Measurements from ENCODE around the gene AXDND1. TPM values are rescaled to one million over a fixed set of nuclear protein-coding genes. Genes with fewer than 3 reads are reported as not detected.

AXDND1 gene
- polyA plus RNA-seq, 1 donor (not counting 4 experiments of a cell fraction or from before 2014, with no cell fraction given), result 0.04 TPM

- H3K9me1 ChIP-seq (ENCODE audit: control insufficient read depth, extremely low read depth, insufficient read depth, low read length), result no peaks in the 10 kb centered on the region
- H3K4me3 ChIP-seq (ENCODE audit: control insufficient read depth in 2 of 3, extremely low read depth in 1 of 3, insufficient read depth in 2 of 3, low read depth in 1 of 3, low read length in 3 of 3), result no peak overlapping the region
- no peaks in the 10 kb centered on the region for H3K79me2 ChIP-seq (ENCODE audit: control insufficient read depth, insufficient read depth, low read length)
- dilution Hi-C loops (cut with MboI; ENCODE audit: extremely low pct_ligation_motif_present, low sequenced_read_pairs), result no loop called here
- no peaks in the 10 kb centered on the region for H3K4me1 ChIP-seq (ENCODE audit: control insufficient read depth, extremely low read depth, insufficient read depth, low read length)
- no peak for TF ChIP-seq EZH2 (IDR thresholded peaks at IDR 0.05; ENCODE audit: low read length)
- no peak for TF ChIP-seq CTCF (optimal IDR thresholded peaks at IDR 0.05 in 1 of 3, IDR thresholded peaks at IDR 0.05 in 1 of 3, conservative IDR thresholded peaks at IDR 0.05 in 1 of 3; ENCODE audit: extremely low read depth in 1 of 3, insufficient read depth in 2 of 3, low read length in 3 of 3)
- H2AFZ ChIP-seq (ENCODE audit: control insufficient read depth, low read length), result no peak overlapping the region
- no peak overlapping the region for H3K27ac ChIP-seq (ENCODE audit: control insufficient read depth, insufficient read depth, low read length)
- no peak overlapping the region for H3K9ac ChIP-seq (ENCODE audit: control insufficient read depth, extremely low read depth, insufficient read depth, low read length)
- no peaks in the 10 kb centered on the region for H3K9me3 ChIP-seq (ENCODE audit: control insufficient read depth, low read depth, low read length)
- no peaks in the 10 kb centered on the region for H4K20me1 ChIP-seq (ENCODE audit: control insufficient read depth, extremely low read depth, insufficient read depth, low read length)
- H3K27me3 ChIP-seq (ENCODE audit: control insufficient read depth, extremely low read depth, insufficient read depth, low read length), result no peaks in the 10 kb centered on the region
- no peak overlapping the region for H3K4me2 ChIP-seq (ENCODE audit: control insufficient read depth, extremely low read depth, insufficient read depth, low read depth, low read length)
- no peak for FAIRE-seq
- no peak for DNase-seq (ENCODE audit: low read depth, low spot score)
- H3K36me3 ChIP-seq (ENCODE audit: control insufficient read depth in 2 of 2, extremely low read depth in 1 of 2, insufficient read depth in 2 of 2, low read length in 2 of 2), result no peaks in the 10 kb centered on the region
These were observed 14.5 kb downstream of the AXDND1 start for GRCh38 chr1:179380299-179380698.

GRCh38 chr1:179384027-179384426 is 18.3 kb downstream of the AXDND1 start:
- dilution Hi-C loops (cut with MboI; ENCODE audit: extremely low pct_ligation_motif_present, low sequenced_read_pairs), result no loop called here

More at GRCh38 chr1:179384027-179384426, 18.3 kb downstream of the AXDND1 start:
- FAIRE-seq, result no peak
- Histone ChIP-seq H3K27ac (ENCODE audit: control insufficient read depth, insufficient read depth, low read length) (no peak overlapping the region), H3K4me3 (ENCODE audit: control insufficient read depth in 2 of 3, extremely low read depth in 1 of 3, insufficient read depth in 2 of 3, low read depth in 1 of 3, low read length in 3 of 3) (no peak overlapping the region), H3K9ac (ENCODE audit: control insufficient read depth, extremely low read depth, insufficient read depth, low read length) (no peak overlapping the region), H2AFZ (ENCODE audit: control insufficient read depth, low read length) (no peak overlapping the region), H3K9me3 (ENCODE audit: control insufficient read depth, low read depth, low read length) (no peaks in the 10 kb centered on the region), H3K36me3 (ENCODE audit: control insufficient read depth in 2 of 2, extremely low read depth in 1 of 2, insufficient read depth in 2 of 2, low read length in 2 of 2) (no peaks in the 10 kb centered on the region), H3K9me1 (ENCODE audit: control insufficient read depth, extremely low read depth, insufficient read depth, low read length) (no peaks in the 10 kb centered on the region), H3K4me1 (ENCODE audit: control insufficient read depth, extremely low read depth, insufficient read depth, low read length) (no peaks in the 10 kb centered on the region), H4K20me1 (ENCODE audit: control insufficient read depth, extremely low read depth, insufficient read depth, low read length) (no peaks in the 10 kb centered on the region), H3K79me2 (ENCODE audit: control insufficient read depth, insufficient read depth, low read length) (no peaks in the 10 kb centered on the region), H3K4me2 (ENCODE audit: control insufficient read depth, extremely low read depth, insufficient read depth, low read depth, low read length) (no peak overlapping the region), H3K27me3 (ENCODE audit: control insufficient read depth, extremely low read depth, insufficient read depth, low read length) (no peaks in the 10 kb centered on the region)
- TF ChIP-seq CTCF (optimal IDR thresholded peaks at IDR 0.05 in 1 of 3, IDR thresholded peaks at IDR 0.05 in 1 of 3, conservative IDR thresholded peaks at IDR 0.05 in 1 of 3; ENCODE audit: extremely low read depth in 1 of 3, insufficient read depth in 2 of 3, low read length in 3 of 3) (no peak), EZH2 (IDR thresholded peaks at IDR 0.05; ENCODE audit: low read length) (no peak)
- no peak for DNase-seq (ENCODE audit: low read depth, low spot score)

Data from keratinocyte (primary cell).